Measurements from ENCODE around the gene HOXC13. TPM values are rescaled to one million over a fixed set of nuclear protein-coding genes. Genes with fewer than 3 reads are reported as not detected.

The HOXC13 gene
- total RNA-seq, 4 donors from 2014 or later: not detected

- no peaks in the 10 kb centered on the region for H3K36me3 ChIP-seq
- H3K27ac ChIP-seq: no peak overlapping the region
- H3K4me1 ChIP-seq: peaks cover 9 to 26% of the 10 kb centered on the region in 2 donors
- intact Hi-C loops (cut with DNase I): no loop called here
- TF ChIP-seq POLR2A (IDR thresholded peaks at IDR 0.05) (no peak), CTCF (IDR thresholded peaks at IDR 0.05) (no peak)
- no peak for DNase-seq
- no peak overlapping the region for H3K4me3 ChIP-seq (replicated peaks in 1 of 3)
- WGBS, 2 donors: 3 to 4% methylated on average over 11 of the region's 11 CpGs
- peaks cover 89% of the 10 kb centered on the region for H3K27me3 ChIP-seq
- no peaks in the 10 kb centered on the region for H3K9me3 ChIP-seq
Measured at GRCh38 chr12:53977596-53978445, 39.2 kb downstream of the HOXC13 start.

GRCh38 chr12:53978477-53979356 lies 40.1 kb downstream of the HOXC13 start:
- TF ChIP-seq POLR2A (IDR thresholded peaks at IDR 0.05) (no peak), CTCF (IDR thresholded peaks at IDR 0.05) (no peak)
- no peak overlapping the region for H3K4me3 ChIP-seq (replicated peaks in 1 of 3)
- no peak overlapping the region for H3K27ac ChIP-seq
- no peaks in the 10 kb centered on the region for H3K36me3 ChIP-seq
- peaks cover 89% of the 10 kb centered on the region for H3K27me3 ChIP-seq
- no peak for DNase-seq
- H3K9me3 ChIP-seq: no peaks in the 10 kb centered on the region
- 8 to 10% methylated on average over 15 of the region's 15 CpGs for WGBS, 2 donors
- H3K4me1 ChIP-seq: peaks cover 9 to 19% of the 10 kb centered on the region in 2 donors
- intact Hi-C loops (cut with DNase I): no loop called here

GRCh38 chr12:53980104-53980801 lies 41.6 kb downstream of the HOXC13 start:
- TF ChIP-seq POLR2A (IDR thresholded peaks at IDR 0.05) (no peak), CTCF (IDR thresholded peaks at IDR 0.05) (no peak)
- WGBS, 2 donors: 13 to 21% methylated on average over 7 of the region's 7 CpGs
- no peaks in the 10 kb centered on the region for H3K9me3 ChIP-seq
- peaks cover 6 to 12% of the 10 kb centered on the region in 2 donors for H3K4me1 ChIP-seq
- H3K36me3 ChIP-seq: no peaks in the 10 kb centered on the region
- H3K27ac ChIP-seq: no peak overlapping the region
- peaks cover 86% of the 10 kb centered on the region for H3K27me3 ChIP-seq
- no peak overlapping the region for H3K4me3 ChIP-seq (replicated peaks in 1 of 3)
- intact Hi-C loops (cut with DNase I): loop anchor here (10.0 kb wide), 1 partner anchor 215 kb away; no protein-coding TSS in a partner anchor
- DNase-seq: no peak

GRCh38 chr12:53980802-53981496 lies 42.3 kb downstream of the HOXC13 start:
- WGBS, 2 donors: 19 to 29% methylated on average over 15 of the region's 15 CpGs
- Histone ChIP-seq H3K27me3 (peaks cover 88% of the 10 kb centered on the region), H3K4me1 (peaks cover 13 to 15% of the 10 kb centered on the region in 2 donors), H3K27ac (no peak overlapping the region), H3K9me3 (no peaks in the 10 kb centered on the region), H3K4me3 (replicated peaks in 1 of 3) (no peak overlapping the region), H3K36me3 (no peaks in the 10 kb centered on the region)
- TF ChIP-seq POLR2A (IDR thresholded peaks at IDR 0.05): no peak
- no peak for TF ChIP-seq CTCF (IDR thresholded peaks at IDR 0.05)
- DNase-seq: no peak
- intact Hi-C loops (cut with DNase I): loop anchor here (10.0 kb wide), 1 partner anchor 216 kb away; no protein-coding TSS in a partner anchor
